GM23338 (cell line): ENCODE data around the gene YIPF4. TPM values are rescaled to one million over a fixed set of nuclear protein-coding genes. Genes with fewer than 3 reads are reported as not detected.

ENCODE experiments used
- ATAC-seq: fragments of 200-7000 bp; cut with Tn5 transposase; 3 replicates; pipeline ENCODE4 v1.9.1; 2020
- DNase-seq: peaks from one replicate; pipeline ENCODE4 v3.0.0-alpha.2; 2015; ENCODE audit warnings: low spot score
- H2AFZ ChIP-seq: fragments of 200-600 bp; sonication (generic); 2 replicates; pipeline ENCODE4 v1.8.0; 2016; ENCODE audit warnings: antibody characterized with exemption, mild to moderate bottlenecking, moderate library complexity
- H3F3A ChIP-seq: fragments of 200-600 bp; sonication (generic); replicated peaks from 2 replicates; pipeline ENCODE4 v1.8.0; 2017; ENCODE audit warnings: antibody characterized with exemption, mixed run types, low read depth
- H3K27ac ChIP-seq: fragments of 200-600 bp; sonication (generic); 2 replicates; pipeline ENCODE4 v1.6.1; 2016; ENCODE audit warnings: low read depth
- H3K27me3 ChIP-seq: fragments of 200-600 bp; sonication (generic); 2 replicates; pipeline ENCODE4 v1.8.0; 2016; ENCODE audit warnings: mild to moderate bottlenecking, mixed run types, moderate library complexity; ENCODE audit not compliant: insufficient read depth
- H3K36me3 ChIP-seq: fragments of 200-600 bp; sonication (generic); 2 replicates; pipeline ENCODE4 v1.8.0; 2016; ENCODE audit warnings: mild to moderate bottlenecking; ENCODE audit not compliant: insufficient read depth
- H3K4me1 ChIP-seq: fragments of 200-600 bp; sonication (generic); 2 replicates; pipeline ENCODE4 v1.8.0; 2016; ENCODE audit warnings: mild to moderate bottlenecking, moderate library complexity; ENCODE audit not compliant: insufficient read depth
- H3K4me2 ChIP-seq: fragments of 200-600 bp; sonication (generic); 2 replicates; pipeline ENCODE4 v1.7.1; 2017; ENCODE audit warnings: mixed run types
- H3K4me3 ChIP-seq: fragments of 200-600 bp; sonication (generic); 2 replicates; pipeline ENCODE4 v1.6.1; 2016; ENCODE audit warnings: mixed run types
- H3K79me2 ChIP-seq: fragments of 200-600 bp; sonication (generic); replicated peaks from 2 replicates; pipeline ENCODE4 v1.8.0; 2017; ENCODE audit warnings: mild to moderate bottlenecking; ENCODE audit not compliant: insufficient read depth
- H3K9me2 ChIP-seq: fragments of 200-600 bp; sonication (generic); 2 replicates; pipeline ENCODE4 v1.8.0; 2017; ENCODE audit not compliant: insufficient read depth
- H4K20me1 ChIP-seq: fragments of 200-600 bp; sonication (generic); replicated peaks from 2 replicates; pipeline ENCODE4 v1.8.0; 2017; ENCODE audit warnings: mild to moderate bottlenecking; ENCODE audit not compliant: insufficient read depth
- H3K27ac Mint-ChIP-seq: 2 replicates; pipeline ENCODE4 v1.8.0; 2020; ENCODE audit warnings: inconsistent platforms, mild to moderate bottlenecking, moderate library complexity, mixed read lengths
- H3K27me3 Mint-ChIP-seq: 3 replicates; pipeline ENCODE4 v1.8.0; 2022; ENCODE audit warnings: low read depth, mild to moderate bottlenecking, moderate library complexity, mixed read lengths, inconsistent platforms; ENCODE audit not compliant: insufficient read depth, poor library complexity
- H3K36me3 Mint-ChIP-seq: 3 replicates; pipeline ENCODE4 v1.8.0; 2021; ENCODE audit warnings: low read depth, mild to moderate bottlenecking, inconsistent platforms, moderate library complexity, mixed read lengths
- H3K4me1 Mint-ChIP-seq: 3 replicates; pipeline ENCODE4 v1.8.0; 2020; ENCODE audit warnings: mild to moderate bottlenecking, inconsistent platforms, mixed read lengths
- H3K4me3 Mint-ChIP-seq: 3 replicates; pipeline ENCODE4 v1.8.0; 2021; ENCODE audit warnings: moderate library complexity, mild to moderate bottlenecking, inconsistent platforms, mixed read lengths
- H3K9me3 Mint-ChIP-seq: 3 replicates; pipeline ENCODE4 v1.8.0; 2020; ENCODE audit warnings: moderate library complexity, mild to moderate bottlenecking, inconsistent platforms, mixed read lengths
- CREB1 ChIP-seq: fragments of 250-450 bp; sonication (Bioruptor Pico); IDR thresholded peaks from 2 replicates; pipeline ENCODE4 v1.5.0; 2020; ENCODE audit warnings: low read depth, mild to moderate bottlenecking, moderate library complexity
- EZH2 ChIP-seq: fragments of 200-600 bp; sonication (generic); IDR thresholded peaks from one replicate; pipeline ENCODE4 v1.8.0; 2017; ENCODE audit warnings: antibody characterized with exemption, mild to moderate bottlenecking, low read depth; ENCODE audit not compliant: unreplicated experiment
- EZH2phosphoT487 ChIP-seq: fragments of 200-600 bp; sonication (generic); IDR thresholded peaks from one replicate; pipeline ENCODE4 v1.8.1; 2018; ENCODE audit warnings: antibody characterized with exemption; ENCODE audit not compliant: unreplicated experiment
- JUNB ChIP-seq: IDR thresholded peaks from one replicate; pipeline ENCODE4 v1.6.1; 2016; ENCODE audit warnings: antibody characterized with exemption; ENCODE audit not compliant: unreplicated experiment
- NANOG ChIP-seq: IDR thresholded peaks from 2 replicates; pipeline ENCODE4 v1.6.1; 2016; ENCODE audit warnings: antibody characterized with exemption, borderline replicate concordance
- STAT1 ChIP-seq: IDR thresholded peaks from one replicate; pipeline ENCODE4 v1.6.1; 2016; ENCODE audit warnings: antibody characterized with exemption; ENCODE audit not compliant: unreplicated experiment
- ZNF331 ChIP-seq: fragments of 250-450 bp; sonication (Bioruptor Pico); IDR thresholded peaks from 2 replicates; pipeline ENCODE4 v1.5.0; 2020; ENCODE audit warnings: low read depth, mild to moderate bottlenecking, moderate library complexity
- polyA plus RNA-seq: library from polyadenylated mRNA; unstranded; fragments of >200 nt; fragmentation: Nextera tagmentation; extraction: Ambion mirVana; gene quantifications from 2 replicates; pipeline ENCODE4 v1.2.1, GENCODE V29; 2016
- total RNA-seq: library from RNA; depleted of rRNA; stranded (reverse); fragments of >200 nt; shearing (Covaris generic); gene quantifications from 2 replicates; pipeline ENCODE4 v1.2.3, GENCODE V29; 2014
- TF ChIP-seq, protein P1 (sequence below): fragments of 250-450 bp; sonication (Bioruptor Pico); IDR thresholded peaks from 2 replicates; pipeline ENCODE4 v1.5.0; 2020; ENCODE audit warnings: mild to moderate bottlenecking, moderate library complexity
- TF ChIP-seq, protein P2 (sequence below): IDR thresholded peaks from 2 replicates; pipeline ENCODE4 v1.6.1; 2016; ENCODE audit warnings: antibody characterized with exemption
- TF ChIP-seq, protein P3 (sequence below), 2 experiments: fragments of 200-600 bp in 1 of 2; sonication (generic) in 1 of 2; conservative IDR thresholded peaks; 2 replicates each; pipeline versions ENCODE4 v1.5.1 to v1.6.1; 2016 to 2017; ENCODE audit warnings: antibody characterized with exemption in 2 of 2, low read depth in 2 of 2, mild to moderate bottlenecking in 2 of 2, moderate library complexity in 1 of 2

The YIPF4 gene
- total and polyA plus RNA-seq, 2 experiments from 2014 or later = 14.2 to 24.9 TPM

DNA sequence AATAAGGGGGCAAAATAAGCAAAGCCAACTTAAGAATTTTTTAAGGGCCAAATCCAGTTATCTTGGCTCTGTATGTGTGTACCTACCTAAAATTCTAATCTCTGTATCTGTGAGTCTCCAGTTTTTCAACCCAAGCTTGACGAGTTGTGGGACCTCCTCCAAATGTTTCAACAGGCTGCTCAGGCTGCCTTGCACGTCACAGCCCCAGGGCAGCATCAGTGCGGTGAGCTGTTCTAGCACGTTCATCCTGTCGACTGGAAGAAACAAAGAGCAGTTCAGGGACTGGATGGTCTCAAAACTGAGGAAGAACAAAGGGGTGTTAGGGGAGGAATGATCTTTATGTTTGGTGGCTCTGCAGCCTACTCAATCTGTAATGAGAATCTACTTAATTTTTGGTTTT, 42.4 kb upstream of the YIPF4 start:
- H3K27ac ChIP-seq = no peak overlapping the region

More for the DNA sequence above, 42.4 kb upstream of the YIPF4 start:
- H3K27ac Mint-ChIP-seq = no peak overlapping the region
- H3K4me1 ChIP-seq = no peaks in the 10 kb centered on the region
- H2AFZ ChIP-seq = no peak overlapping the region
- no peak for ATAC-seq
- no peaks in the 10 kb centered on the region for H3K27me3 Mint-ChIP-seq
- no peaks in the 10 kb centered on the region for H3F3A ChIP-seq
- H3K36me3 ChIP-seq = no peaks in the 10 kb centered on the region
- H3K4me1 Mint-ChIP-seq = peaks cover 5% of the 10 kb centered on the region; the same call in 1 of the 3 replicates
- no peaks in the 10 kb centered on the region for H4K20me1 ChIP-seq
- H3K27me3 ChIP-seq = no peaks in the 10 kb centered on the region
- no peak overlapping the region for H3K4me3 Mint-ChIP-seq
- H3K9me3 Mint-ChIP-seq = no peaks in the 10 kb centered on the region
- H3K36me3 Mint-ChIP-seq = peaks cover 4% of the 10 kb centered on the region; the same call in 2 of the 3 replicates
- no peak for DNase-seq
- H3K4me3 ChIP-seq = no peak overlapping the region
- no peaks in the 10 kb centered on the region for H3K79me2 ChIP-seq
- H3K9me2 ChIP-seq = no peaks in the 10 kb centered on the region
- TF ChIP-seq EZH2 = no peak
- TF ChIP-seq, protein P1, sequence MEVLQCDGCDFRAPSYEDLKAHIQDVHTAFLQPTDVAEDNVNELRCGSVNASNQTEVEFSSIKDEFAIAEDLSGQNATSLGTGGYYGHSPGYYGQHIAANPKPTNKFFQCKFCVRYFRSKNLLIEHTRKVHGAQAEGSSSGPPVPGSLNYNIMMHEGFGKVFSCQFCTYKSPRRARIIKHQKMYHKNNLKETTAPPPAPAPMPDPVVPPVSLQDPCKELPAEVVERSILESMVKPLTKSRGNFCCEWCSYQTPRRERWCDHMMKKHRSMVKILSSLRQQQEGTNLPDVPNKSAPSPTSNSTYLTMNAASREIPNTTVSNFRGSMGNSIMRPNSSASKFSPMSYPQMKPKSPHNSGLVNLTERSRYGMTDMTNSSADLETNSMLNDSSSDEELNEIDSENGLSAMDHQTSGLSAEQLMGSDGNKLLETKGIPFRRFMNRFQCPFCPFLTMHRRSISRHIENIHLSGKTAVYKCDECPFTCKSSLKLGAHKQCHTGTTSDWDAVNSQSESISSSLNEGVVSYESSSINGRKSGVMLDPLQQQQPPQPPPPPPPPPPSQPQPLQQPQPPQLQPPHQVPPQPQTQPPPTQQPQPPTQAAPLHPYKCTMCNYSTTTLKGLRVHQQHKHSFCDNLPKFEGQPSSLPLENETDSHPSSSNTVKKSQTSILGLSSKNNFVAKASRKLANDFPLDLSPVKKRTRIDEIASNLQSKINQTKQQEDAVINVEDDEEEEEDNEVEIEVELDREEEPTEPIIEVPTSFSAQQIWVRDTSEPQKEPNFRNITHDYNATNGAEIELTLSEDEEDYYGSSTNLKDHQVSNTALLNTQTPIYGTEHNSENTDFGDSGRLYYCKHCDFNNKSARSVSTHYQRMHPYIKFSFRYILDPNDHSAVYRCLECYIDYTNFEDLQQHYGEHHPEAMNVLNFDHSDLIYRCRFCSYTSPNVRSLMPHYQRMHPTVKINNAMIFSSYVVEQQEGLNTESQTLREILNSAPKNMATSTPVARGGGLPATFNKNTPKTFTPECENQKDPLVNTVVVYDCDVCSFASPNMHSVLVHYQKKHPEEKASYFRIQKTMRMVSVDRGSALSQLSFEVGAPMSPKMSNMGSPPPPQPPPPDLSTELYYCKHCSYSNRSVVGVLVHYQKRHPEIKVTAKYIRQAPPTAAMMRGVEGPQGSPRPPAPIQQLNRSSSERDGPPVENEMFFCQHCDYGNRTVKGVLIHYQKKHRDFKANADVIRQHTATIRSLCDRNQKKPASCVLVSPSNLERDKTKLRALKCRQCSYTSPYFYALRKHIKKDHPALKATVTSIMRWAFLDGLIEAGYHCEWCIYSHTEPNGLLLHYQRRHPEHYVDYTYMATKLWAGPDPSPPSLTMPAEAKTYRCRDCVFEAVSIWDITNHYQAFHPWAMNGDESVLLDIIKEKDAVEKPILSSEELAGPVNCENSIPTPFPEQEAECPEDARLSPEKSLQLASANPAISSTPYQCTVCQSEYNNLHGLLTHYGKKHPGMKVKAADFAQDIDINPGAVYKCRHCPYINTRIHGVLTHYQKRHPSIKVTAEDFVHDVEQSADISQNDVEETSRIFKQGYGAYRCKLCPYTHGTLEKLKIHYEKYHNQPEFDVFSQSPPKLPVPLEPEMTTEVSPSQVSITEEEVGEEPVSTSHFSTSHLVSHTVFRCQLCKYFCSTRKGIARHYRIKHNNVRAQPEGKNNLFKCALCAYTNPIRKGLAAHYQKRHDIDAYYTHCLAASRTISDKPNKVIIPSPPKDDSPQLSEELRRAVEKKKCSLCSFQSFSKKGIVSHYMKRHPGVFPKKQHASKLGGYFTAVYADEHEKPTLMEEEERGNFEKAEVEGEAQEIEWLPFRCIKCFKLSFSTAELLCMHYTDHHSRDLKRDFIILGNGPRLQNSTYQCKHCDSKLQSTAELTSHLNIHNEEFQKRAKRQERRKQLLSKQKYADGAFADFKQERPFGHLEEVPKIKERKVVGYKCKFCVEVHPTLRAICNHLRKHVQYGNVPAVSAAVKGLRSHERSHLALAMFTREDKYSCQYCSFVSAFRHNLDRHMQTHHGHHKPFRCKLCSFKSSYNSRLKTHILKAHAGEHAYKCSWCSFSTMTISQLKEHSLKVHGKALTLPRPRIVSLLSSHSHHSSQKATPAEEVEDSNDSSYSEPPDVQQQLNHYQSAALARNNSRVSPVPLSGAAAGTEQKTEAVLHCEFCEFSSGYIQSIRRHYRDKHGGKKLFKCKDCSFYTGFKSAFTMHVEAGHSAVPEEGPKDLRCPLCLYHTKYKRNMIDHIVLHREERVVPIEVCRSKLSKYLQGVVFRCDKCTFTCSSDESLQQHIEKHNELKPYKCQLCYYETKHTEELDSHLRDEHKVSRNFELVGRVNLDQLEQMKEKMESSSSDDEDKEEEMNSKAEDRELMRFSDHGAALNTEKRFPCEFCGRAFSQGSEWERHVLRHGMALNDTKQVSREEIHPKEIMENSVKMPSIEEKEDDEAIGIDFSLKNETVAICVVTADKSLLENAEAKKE (CRISPR knock-in tag) = no peak
- TF ChIP-seq EZH2phosphoT487 = no peak
- no peak for TF ChIP-seq NANOG
- TF ChIP-seq STAT1 = no peak
- TF ChIP-seq ZNF331 = no peak
- no peak for TF ChIP-seq JUNB
- TF ChIP-seq, protein P2, sequence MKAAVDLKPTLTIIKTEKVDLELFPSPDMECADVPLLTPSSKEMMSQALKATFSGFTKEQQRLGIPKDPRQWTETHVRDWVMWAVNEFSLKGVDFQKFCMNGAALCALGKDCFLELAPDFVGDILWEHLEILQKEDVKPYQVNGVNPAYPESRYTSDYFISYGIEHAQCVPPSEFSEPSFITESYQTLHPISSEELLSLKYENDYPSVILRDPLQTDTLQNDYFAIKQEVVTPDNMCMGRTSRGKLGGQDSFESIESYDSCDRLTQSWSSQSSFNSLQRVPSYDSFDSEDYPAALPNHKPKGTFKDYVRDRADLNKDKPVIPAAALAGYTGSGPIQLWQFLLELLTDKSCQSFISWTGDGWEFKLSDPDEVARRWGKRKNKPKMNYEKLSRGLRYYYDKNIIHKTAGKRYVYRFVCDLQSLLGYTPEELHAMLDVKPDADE = no peak
- TF ChIP-seq, protein P3, sequence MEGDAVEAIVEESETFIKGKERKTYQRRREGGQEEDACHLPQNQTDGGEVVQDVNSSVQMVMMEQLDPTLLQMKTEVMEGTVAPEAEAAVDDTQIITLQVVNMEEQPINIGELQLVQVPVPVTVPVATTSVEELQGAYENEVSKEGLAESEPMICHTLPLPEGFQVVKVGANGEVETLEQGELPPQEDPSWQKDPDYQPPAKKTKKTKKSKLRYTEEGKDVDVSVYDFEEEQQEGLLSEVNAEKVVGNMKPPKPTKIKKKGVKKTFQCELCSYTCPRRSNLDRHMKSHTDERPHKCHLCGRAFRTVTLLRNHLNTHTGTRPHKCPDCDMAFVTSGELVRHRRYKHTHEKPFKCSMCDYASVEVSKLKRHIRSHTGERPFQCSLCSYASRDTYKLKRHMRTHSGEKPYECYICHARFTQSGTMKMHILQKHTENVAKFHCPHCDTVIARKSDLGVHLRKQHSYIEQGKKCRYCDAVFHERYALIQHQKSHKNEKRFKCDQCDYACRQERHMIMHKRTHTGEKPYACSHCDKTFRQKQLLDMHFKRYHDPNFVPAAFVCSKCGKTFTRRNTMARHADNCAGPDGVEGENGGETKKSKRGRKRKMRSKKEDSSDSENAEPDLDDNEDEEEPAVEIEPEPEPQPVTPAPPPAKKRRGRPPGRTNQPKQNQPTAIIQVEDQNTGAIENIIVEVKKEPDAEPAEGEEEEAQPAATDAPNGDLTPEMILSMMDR (conservative IDR thresholded peaks at IDR 0.05; ENCODE audit: low read depth in 2 of 2) = no peak
- TF ChIP-seq CREB1 (CRISPR knock-in tag) = no peak
- H3K4me2 ChIP-seq = no peak overlapping the region
